Activated naive CD4-positive, alpha-beta T cell treated with anti-CD3 and anti-CD28 coated beads, Interleukin-2, amount 50 U/mL, for 16 hours (primary cell): ENCODE measurements around the gene THSD4.
"Not testable (repeated sequence)": the region's sequence is repeated elsewhere in the genome, so short reads cannot be mapped to it uniquely, and the experiment has no call there.

Experiments
- DNase-seq: peaks from one replicate; pipeline ENCODE4 v3.0.0-alpha.2; 2020

The THSD4 gene

GRCh38 chr15:71650603-71651002 is 535.3 kb downstream of the THSD4 start:
- DNase-seq = no peak

GRCh38 chr15:71651750-71652186 is 536.5 kb downstream of the THSD4 start:
- DNase-seq = no peak

GRCh38 chr15:71654042-71654719 is 538.9 kb downstream of the THSD4 start:
- DNase-seq = no peak

GRCh38 chr15:71654720-71655174 is 539.5 kb downstream of the THSD4 start:
- DNase-seq = no peak

GRCh38 chr15:71656425-71656824 is 541.2 kb downstream of the THSD4 start:
- DNase-seq = no peak

GRCh38 chr15:71657141-71657540 is 541.9 kb downstream of the THSD4 start:
- no peak for DNase-seq

GRCh38 chr15:71658036-71658435 is 542.8 kb downstream of the THSD4 start:
- no peak for DNase-seq

GRCh38 chr15:71658827-71659729 is 543.8 kb downstream of the THSD4 start:
- no peak for DNase-seq

GRCh38 chr15:71659730-71660067 is 544.4 kb downstream of the THSD4 start:
- DNase-seq = no peak

GRCh38 chr15:71660501-71660900 is 545.2 kb downstream of the THSD4 start:
- DNase-seq = no peak

GRCh38 chr15:71662306-71662705 is 547.0 kb downstream of the THSD4 start:
- no peak for DNase-seq

GRCh38 chr15:71664622-71665021 is 549.4 kb downstream of the THSD4 start:
- DNase-seq = no peak

- DNase-seq = no peak
These were observed 551.7 kb downstream of the THSD4 start for GRCh38 chr15:71666763-71667620.

- no peak for DNase-seq
These were observed 554.4 kb downstream of the THSD4 start for GRCh38 chr15:71669688-71670087.

- DNase-seq = not testable (repeated sequence)
These were observed 555.0 kb downstream of the THSD4 start for GRCh38 chr15:71670222-71670621.

- no peak for DNase-seq
These were observed 559.1 kb downstream of the THSD4 start for GRCh38 chr15:71674354-71674753.

- DNase-seq = no peak
These were observed 562.1 kb downstream of the THSD4 start for GRCh38 chr15:71677352-71677751.

GRCh38 chr15:71677766-71678165 is 562.5 kb downstream of the THSD4 start:
- DNase-seq = no peak

GRCh38 chr15:71678191-71678590 is 562.9 kb downstream of the THSD4 start:
- DNase-seq = no peak

GRCh38 chr15:71678605-71679004 is 563.3 kb downstream of the THSD4 start:
- no peak for DNase-seq

GRCh38 chr15:71679223-71679792 is 564.0 kb downstream of the THSD4 start:
- no peak for DNase-seq

- no peak for DNase-seq
These were observed 564.6 kb downstream of the THSD4 start for GRCh38 chr15:71679793-71680353.
